ENCODE results near the gene FARS2.

FARS2 gene

DNA sequence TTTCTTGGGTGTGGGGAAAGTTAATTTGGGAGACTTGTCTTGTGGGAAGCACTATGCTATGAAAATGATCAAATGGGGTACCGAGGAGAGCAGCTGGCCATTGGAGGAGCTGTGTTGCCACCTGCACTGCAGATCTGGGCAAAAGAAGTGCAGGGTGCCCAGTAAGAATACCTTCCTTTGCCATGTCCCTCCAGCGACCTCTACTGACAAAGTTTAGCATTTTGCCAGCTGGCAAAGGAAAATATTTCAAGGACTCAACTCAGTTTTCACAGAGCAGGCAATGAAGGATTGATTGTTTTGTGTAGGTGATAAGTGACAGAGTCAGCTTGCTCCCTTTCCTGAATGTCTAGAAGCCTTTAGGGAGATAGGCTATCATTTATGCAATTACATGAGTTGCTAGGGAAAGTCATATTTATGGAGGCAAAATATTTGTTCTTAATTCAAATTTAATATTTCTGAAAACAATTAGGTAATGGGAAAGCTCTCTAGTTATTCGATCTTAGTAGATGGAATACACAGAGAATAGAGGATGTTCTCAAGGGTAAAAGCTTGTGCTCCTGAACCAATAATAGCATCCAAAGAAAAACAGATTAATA, 118.4 kb downstream of the FARS2 start:
- Histone ChIP-seq H3K4me3 (ENCODE audit: low read length) (no peak overlapping the region), H3K27me3 (ENCODE audit: control insufficient read depth, insufficient read depth, low read length) (no peaks in the 10 kb centered on the region), H3K27ac (ENCODE audit: low read depth, low read length) (no peak overlapping the region), H3K4me1 (ENCODE audit: control insufficient read depth, insufficient read depth, low read length) (no peaks in the 10 kb centered on the region), H3K36me3 (ENCODE audit: control insufficient read depth, insufficient read depth, low read length) (no peaks in the 10 kb centered on the region), H3K9ac (ENCODE audit: low read length) (no peak overlapping the region)

DNA sequence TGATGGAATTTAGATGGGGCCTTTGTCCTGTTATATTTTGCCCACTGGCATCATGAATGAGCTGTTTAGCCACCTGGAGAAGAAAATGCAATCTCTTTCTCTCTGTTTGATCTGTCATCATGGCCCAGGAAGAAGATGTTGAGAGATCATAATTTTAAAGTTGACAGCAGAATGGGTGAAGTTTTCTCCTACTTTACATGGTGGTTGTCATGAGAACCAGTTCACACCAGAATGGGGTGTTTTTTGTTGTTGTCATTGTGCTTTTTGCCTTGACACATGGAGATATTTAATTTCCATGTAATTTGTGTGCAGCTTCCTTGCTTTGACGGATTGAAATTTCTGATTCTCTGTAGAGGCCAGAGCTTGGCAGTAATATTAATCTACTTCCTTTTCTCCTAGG, 122.5 kb downstream of the FARS2 start:
- Histone ChIP-seq H3K36me3 (ENCODE audit: control insufficient read depth, insufficient read depth, low read length) (no peaks in the 10 kb centered on the region), H3K9ac (ENCODE audit: low read length) (no peak overlapping the region), H3K27me3 (ENCODE audit: control insufficient read depth, insufficient read depth, low read length) (no peaks in the 10 kb centered on the region), H3K27ac (ENCODE audit: low read depth, low read length) (no peak overlapping the region), H3K4me1 (ENCODE audit: control insufficient read depth, insufficient read depth, low read length) (no peaks in the 10 kb centered on the region), H3K4me3 (ENCODE audit: low read length) (no peak overlapping the region)

DNA sequence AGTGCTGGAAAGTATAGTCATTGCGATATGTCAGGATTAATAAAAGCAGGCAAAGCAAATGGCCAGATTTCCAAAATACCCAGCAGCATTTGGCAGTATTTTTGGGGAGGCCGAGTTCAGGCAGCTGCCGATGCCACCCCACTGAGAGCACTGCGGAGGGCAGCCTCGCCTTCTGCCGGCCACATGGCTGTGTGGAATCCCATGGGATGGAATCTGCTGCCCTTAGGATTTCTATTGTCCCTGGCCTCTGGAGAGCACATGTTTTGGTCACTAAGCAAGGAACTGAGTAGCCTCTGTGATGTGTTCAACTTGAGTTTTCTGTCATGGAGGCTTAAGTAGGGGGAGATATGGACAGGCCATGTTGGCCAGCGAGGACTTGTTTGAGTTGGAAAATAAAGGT, 123.0 kb downstream of the FARS2 start:
- H3K4me1 ChIP-seq (ENCODE audit: control insufficient read depth, insufficient read depth, low read length) = no peaks in the 10 kb centered on the region

DNA sequence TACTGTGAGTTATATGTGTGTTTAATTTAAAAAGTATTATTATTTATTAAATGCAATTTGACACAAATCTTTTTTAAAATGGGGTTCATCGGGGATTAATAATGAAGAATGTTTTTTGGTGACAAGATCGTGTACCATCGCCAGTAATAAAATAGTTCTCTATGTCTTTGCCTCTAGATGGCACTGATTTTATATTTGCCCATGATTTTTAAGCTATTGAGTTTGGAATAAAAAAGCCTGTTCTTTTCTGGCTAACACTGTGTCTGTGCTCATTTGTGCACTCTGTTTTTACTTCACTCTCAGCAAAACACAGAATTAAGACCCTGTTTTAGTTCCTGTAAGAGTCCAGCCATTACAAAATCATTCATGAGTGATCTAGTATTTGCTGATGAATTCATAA, 127.0 kb downstream of the FARS2 start:
- Histone ChIP-seq H3K27ac (ENCODE audit: low read depth, low read length) (no peak overlapping the region), H3K4me1 (ENCODE audit: control insufficient read depth, insufficient read depth, low read length) (no peaks in the 10 kb centered on the region), H3K9ac (ENCODE audit: low read length) (no peak overlapping the region), H3K4me3 (ENCODE audit: low read length) (no peak overlapping the region), H3K27me3 (ENCODE audit: control insufficient read depth, insufficient read depth, low read length) (no peaks in the 10 kb centered on the region), H3K36me3 (ENCODE audit: control insufficient read depth, insufficient read depth, low read length) (no peaks in the 10 kb centered on the region)

More for the DNA sequence above, 123.0 kb downstream of the FARS2 start:
- H3K27ac ChIP-seq (ENCODE audit: low read depth, low read length) = no peak overlapping the region
- H3K4me3 ChIP-seq (ENCODE audit: low read length) = no peak overlapping the region
- H3K36me3 ChIP-seq (ENCODE audit: control insufficient read depth, insufficient read depth, low read length) = no peaks in the 10 kb centered on the region
- no peak overlapping the region for H3K9ac ChIP-seq (ENCODE audit: low read length)
- no peaks in the 10 kb centered on the region for H3K27me3 ChIP-seq (ENCODE audit: control insufficient read depth, insufficient read depth, low read length)

DNA sequence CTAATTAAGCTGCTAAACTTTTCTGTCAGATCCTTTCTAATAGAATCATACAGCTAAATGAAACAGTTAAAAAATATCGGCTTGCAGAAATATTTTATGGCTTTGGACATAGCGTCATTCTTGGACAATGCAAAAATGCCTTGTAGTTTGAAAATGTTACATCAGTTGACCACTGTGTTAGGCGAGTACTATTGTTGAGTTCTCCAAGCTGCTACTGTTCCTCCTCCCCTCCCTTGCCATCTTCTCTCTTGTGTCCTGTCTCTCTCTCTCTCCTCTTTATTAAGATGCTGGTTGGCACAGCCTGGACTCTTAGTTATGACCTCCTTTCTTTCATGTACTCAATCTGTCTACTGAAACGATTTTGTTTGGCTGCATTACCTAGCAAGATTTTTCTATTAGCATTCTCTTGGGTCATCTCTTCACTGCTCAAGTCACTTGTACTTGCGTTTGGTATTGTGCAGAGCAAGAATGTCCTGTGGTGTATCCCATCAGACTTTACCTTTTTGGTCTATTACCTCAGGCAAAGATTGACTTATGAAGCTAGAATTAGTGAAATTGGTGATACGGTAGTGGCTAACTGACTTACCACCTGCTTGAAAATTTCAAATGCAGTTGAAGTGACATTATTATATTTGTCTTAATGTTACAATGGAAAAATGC, 127.9 kb downstream of the FARS2 start:
- H3K4me1 ChIP-seq (ENCODE audit: control insufficient read depth, insufficient read depth, low read length) = no peaks in the 10 kb centered on the region
- no peak overlapping the region for H3K9ac ChIP-seq (ENCODE audit: low read length)
- no peak overlapping the region for H3K4me3 ChIP-seq (ENCODE audit: low read length)
- H3K27me3 ChIP-seq (ENCODE audit: control insufficient read depth, insufficient read depth, low read length) = no peaks in the 10 kb centered on the region
- no peak overlapping the region for H3K27ac ChIP-seq (ENCODE audit: low read depth, low read length)
- H3K36me3 ChIP-seq (ENCODE audit: control insufficient read depth, insufficient read depth, low read length) = no peaks in the 10 kb centered on the region

DNA sequence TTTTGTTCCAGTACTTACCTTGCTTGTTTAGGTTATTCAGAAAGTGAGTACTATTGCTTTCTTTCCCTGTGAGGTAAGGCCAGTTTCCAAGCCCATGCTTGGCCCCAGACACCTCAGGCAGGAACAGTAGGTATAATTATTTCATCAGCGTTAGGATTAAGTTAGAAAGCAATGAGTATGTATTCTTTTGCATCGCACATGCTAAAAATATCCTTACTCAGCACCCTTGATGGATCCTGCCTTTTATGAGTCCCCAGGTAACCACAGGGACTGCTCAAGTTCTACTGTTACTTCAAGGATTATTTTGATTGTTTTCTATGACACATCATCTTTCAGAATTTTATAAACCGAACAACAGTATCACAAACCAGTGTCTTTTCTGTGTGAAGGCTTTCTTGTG, 128.9 kb downstream of the FARS2 start:
- no peaks in the 10 kb centered on the region for H3K4me1 ChIP-seq (ENCODE audit: control insufficient read depth, insufficient read depth, low read length)
- no peak overlapping the region for H3K9ac ChIP-seq (ENCODE audit: low read length)
- H3K36me3 ChIP-seq (ENCODE audit: control insufficient read depth, insufficient read depth, low read length) = no peaks in the 10 kb centered on the region
- H3K27me3 ChIP-seq (ENCODE audit: control insufficient read depth, insufficient read depth, low read length) = no peaks in the 10 kb centered on the region
- H3K27ac ChIP-seq (ENCODE audit: low read depth, low read length) = no peak overlapping the region
- no peak overlapping the region for H3K4me3 ChIP-seq (ENCODE audit: low read length)

DNA sequence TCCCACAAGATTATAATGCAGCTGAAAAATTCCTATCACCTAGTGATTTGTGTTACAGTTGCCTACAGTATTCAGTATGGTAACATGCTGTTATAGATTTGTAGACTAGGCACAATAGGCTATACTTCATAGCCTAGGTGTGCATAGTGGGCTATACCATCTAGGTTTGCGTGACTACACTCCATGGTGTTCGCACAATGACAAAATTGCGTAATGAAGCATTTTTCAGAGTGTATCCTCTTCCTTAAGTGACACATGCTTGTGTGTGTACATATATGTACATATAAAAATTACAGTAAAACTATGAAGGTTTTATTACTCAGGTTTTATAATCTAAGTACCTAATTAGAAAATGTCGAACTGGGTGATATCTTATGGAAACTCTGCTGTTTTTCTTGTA, 133.0 kb downstream of the FARS2 start:
- no peak overlapping the region for H3K9ac ChIP-seq (ENCODE audit: low read length)
- H3K4me1 ChIP-seq (ENCODE audit: control insufficient read depth, insufficient read depth, low read length) = no peaks in the 10 kb centered on the region
- no peaks in the 10 kb centered on the region for H3K36me3 ChIP-seq (ENCODE audit: control insufficient read depth, insufficient read depth, low read length)
- H3K4me3 ChIP-seq (ENCODE audit: low read length) = no peak overlapping the region
- H3K27me3 ChIP-seq (ENCODE audit: control insufficient read depth, insufficient read depth, low read length) = no peaks in the 10 kb centered on the region
- H3K27ac ChIP-seq (ENCODE audit: low read depth, low read length) = no peak overlapping the region

DNA sequence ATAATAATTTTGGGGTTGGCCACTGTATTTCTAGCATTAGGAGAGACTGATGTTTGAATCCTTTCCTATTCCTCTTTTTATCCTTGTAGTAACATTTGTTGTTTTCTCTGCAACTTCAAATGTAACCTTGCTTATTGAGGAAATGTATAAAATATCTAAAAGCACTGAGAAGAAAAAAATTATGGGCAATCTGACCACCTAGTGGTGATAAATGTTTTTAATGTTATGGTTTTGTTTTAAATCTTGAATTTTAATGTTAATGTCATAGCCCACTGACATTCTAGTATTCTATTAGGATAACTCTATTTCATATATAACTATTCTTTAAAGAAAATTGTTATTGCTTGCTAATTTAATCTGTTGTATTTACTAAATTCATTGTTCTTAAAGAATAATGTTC, 134.4 kb downstream of the FARS2 start:
- Histone ChIP-seq H3K4me1 (ENCODE audit: control insufficient read depth, insufficient read depth, low read length) (no peaks in the 10 kb centered on the region), H3K27me3 (ENCODE audit: control insufficient read depth, insufficient read depth, low read length) (no peaks in the 10 kb centered on the region), H3K27ac (ENCODE audit: low read depth, low read length) (no peak overlapping the region), H3K9ac (ENCODE audit: low read length) (no peak overlapping the region), H3K36me3 (ENCODE audit: control insufficient read depth, insufficient read depth, low read length) (no peaks in the 10 kb centered on the region), H3K4me3 (ENCODE audit: low read length) (no peak overlapping the region)

DNA sequence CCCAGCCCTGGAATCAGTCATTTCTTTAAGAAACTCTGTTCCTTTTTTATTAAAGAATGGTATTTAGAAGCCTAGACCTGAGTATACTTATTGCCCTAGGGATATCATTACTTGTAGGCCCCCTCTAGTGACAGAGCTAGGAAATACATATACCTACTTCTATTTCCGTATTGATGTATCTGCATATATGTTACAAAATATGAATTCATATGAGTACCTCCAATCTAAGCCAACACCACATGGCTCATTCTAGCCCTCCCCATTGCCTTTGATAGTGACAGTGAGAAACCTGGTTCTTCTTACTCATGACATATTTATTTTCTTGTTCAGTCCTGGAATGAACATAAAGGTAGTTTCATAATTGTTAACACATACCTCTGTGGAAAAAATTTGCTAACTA, 137.2 kb downstream of the FARS2 start:
- H3K4me1 ChIP-seq (ENCODE audit: control insufficient read depth, insufficient read depth, low read length) = no peaks in the 10 kb centered on the region
- no peak overlapping the region for H3K27ac ChIP-seq (ENCODE audit: low read depth, low read length)
- no peaks in the 10 kb centered on the region for H3K36me3 ChIP-seq (ENCODE audit: control insufficient read depth, insufficient read depth, low read length)
- H3K9ac ChIP-seq (ENCODE audit: low read length) = no peak overlapping the region
- no peaks in the 10 kb centered on the region for H3K27me3 ChIP-seq (ENCODE audit: control insufficient read depth, insufficient read depth, low read length)
- no peak overlapping the region for H3K4me3 ChIP-seq (ENCODE audit: low read length)

DNA sequence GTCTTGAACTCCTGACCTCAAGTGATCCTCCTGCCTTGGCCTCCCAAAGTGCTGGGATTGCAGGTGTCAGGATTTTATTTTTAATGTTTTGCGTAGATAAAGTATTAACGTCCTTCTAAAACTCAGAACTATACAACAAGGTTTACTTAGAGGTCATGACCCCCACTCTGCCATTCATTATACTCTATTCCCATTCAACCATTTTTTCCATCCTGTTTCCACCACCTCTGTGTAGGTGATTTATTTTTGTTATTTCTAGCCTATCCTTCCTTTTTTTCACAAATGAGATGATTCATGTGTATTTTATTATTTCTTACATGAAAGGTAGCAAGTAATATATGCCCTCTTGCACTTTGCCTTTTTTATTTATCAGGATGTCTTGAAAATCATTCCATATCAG, 138.1 kb downstream of the FARS2 start:
- Histone ChIP-seq H3K27ac (ENCODE audit: low read depth, low read length) (no peak overlapping the region), H3K4me1 (ENCODE audit: control insufficient read depth, insufficient read depth, low read length) (no peaks in the 10 kb centered on the region), H3K36me3 (ENCODE audit: control insufficient read depth, insufficient read depth, low read length) (no peaks in the 10 kb centered on the region), H3K9ac (ENCODE audit: low read length) (no peak overlapping the region), H3K4me3 (ENCODE audit: low read length) (no peak overlapping the region), H3K27me3 (ENCODE audit: control insufficient read depth, insufficient read depth, low read length) (no peaks in the 10 kb centered on the region)

DNA sequence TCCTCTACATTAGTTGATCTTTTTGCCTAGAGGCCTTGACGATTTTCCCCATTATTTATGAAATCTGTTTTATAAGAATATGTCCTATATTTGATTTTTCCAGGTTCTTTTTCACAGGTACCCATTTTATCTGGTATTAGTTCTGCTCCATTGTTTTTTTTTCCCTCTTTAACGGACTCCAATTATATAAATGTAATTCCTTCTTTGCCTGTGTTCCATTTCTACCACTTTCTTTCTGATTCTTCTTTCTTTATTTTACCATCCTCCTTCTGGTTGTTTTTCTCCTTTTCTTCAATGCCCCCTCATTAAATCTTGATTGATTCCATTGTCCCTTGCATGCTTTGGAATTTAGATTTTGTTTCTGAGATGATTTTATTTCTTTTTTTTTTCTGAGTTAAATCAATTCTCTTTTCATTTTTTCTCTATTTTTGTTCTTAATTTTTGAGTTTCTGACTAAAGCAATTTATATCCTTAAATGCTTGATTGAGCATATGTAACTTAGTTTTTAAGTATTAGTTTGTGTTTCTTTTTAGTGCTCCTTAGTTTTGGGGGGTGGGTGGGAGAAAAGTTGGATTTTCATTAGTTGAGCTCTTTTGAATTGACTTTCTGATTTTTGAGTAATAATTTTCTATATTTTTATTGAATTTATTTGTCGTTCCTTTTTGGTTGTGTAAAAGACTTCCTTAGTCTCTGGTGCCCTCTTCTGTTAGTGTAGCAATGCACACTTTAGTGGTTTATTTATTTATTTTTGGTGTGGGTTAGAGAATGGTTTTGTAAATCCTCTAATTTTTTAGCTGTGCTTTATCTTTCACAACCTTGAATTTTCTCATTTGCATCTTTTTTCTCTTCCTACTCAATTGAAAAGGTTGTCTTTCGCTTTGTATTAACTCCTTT, 140.8 kb downstream of the FARS2 start:
- Histone ChIP-seq H3K27ac (ENCODE audit: low read depth, low read length) (no peak overlapping the region), H3K4me1 (ENCODE audit: control insufficient read depth, insufficient read depth, low read length) (no peaks in the 10 kb centered on the region), H3K4me3 (ENCODE audit: low read length) (no peak overlapping the region), H3K9ac (ENCODE audit: low read length) (no peak overlapping the region), H3K36me3 (ENCODE audit: control insufficient read depth, insufficient read depth, low read length) (no peaks in the 10 kb centered on the region), H3K27me3 (ENCODE audit: control insufficient read depth, insufficient read depth, low read length) (no peaks in the 10 kb centered on the region)

DNA sequence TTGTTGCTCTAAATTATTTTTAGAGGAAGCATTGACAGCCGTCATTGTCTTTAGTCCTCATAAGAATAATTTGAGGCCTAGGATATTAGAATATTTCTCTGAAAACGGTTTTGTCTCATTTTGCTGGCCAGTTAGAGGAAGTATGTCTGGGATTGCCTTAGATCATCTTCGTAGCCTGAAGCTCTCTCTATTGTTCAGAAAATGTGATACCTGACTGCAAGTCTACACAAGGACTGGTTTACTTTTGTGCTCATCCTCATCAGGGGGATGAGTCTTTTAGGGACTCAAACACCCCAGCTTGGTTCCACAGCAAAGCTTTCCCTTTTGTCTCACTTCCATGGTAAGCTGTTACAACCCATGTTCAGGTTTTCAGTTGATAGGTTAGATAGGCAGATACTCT, 141.8 kb downstream of the FARS2 start:
- H3K27ac ChIP-seq (ENCODE audit: low read depth, low read length) = no peak overlapping the region
- H3K4me1 ChIP-seq (ENCODE audit: control insufficient read depth, insufficient read depth, low read length) = no peaks in the 10 kb centered on the region
- no peaks in the 10 kb centered on the region for H3K27me3 ChIP-seq (ENCODE audit: control insufficient read depth, insufficient read depth, low read length)
- H3K36me3 ChIP-seq (ENCODE audit: control insufficient read depth, insufficient read depth, low read length) = no peaks in the 10 kb centered on the region
- H3K4me3 ChIP-seq (ENCODE audit: low read length) = no peak overlapping the region
- no peak overlapping the region for H3K9ac ChIP-seq (ENCODE audit: low read length)

All from rectal smooth muscle tissue (tissue), 1 donor.